ENCODE results near the gene ANKRD33. TPM values are rescaled to one million over a fixed set of nuclear protein-coding genes. Genes with fewer than 3 reads are reported as not detected.

The ANKRD33 gene
- total RNA-seq, 1 experiment from 2014 or later: not detected

- H3K27ac ChIP-seq (ENCODE audit: low read length): no peak overlapping the region
- no peaks in the 10 kb centered on the region for H3K9me2 ChIP-seq (replicated peaks; ENCODE audit: low read length)
- ChIA-PET POLR2A (ENCODE audit: unreplicated experiment) (no interaction called here), CTCF (no interaction called here)
- TF ChIP-seq EZH2 (IDR thresholded peaks at IDR 0.05; ENCODE audit: low read length, unreplicated experiment) (no peak), CTCF (conservative IDR thresholded peaks at IDR 0.05; ENCODE audit: low read depth, low read length) (no peak), EZH2phosphoT487 (IDR thresholded peaks at IDR 0.05; ENCODE audit: borderline replicate concordance, low read length) (no peak)
- no peak overlapping the region for H2AFZ ChIP-seq (ENCODE audit: low read length)
- no peaks in the 10 kb centered on the region for H4K20me1 ChIP-seq (ENCODE audit: low read length)
- ATAC-seq (no peak), DNase-seq (no peak)
- H3K4me2 ChIP-seq (ENCODE audit: low read length): no peak overlapping the region
- H3K4me1 ChIP-seq (ENCODE audit: insufficient read depth, low read length): no peaks in the 10 kb centered on the region
- H3F3A ChIP-seq (ENCODE audit: low read length, unreplicated experiment): no peaks in the 10 kb centered on the region
- intact Hi-C loops (cut with micrococcal nuclease): no loop called here
- H3K9me3 ChIP-seq (ENCODE audit: low read length): no peaks in the 10 kb centered on the region
- H3K79me2 ChIP-seq (ENCODE audit: low read length): no peaks in the 10 kb centered on the region
- no peak overlapping the region for H3K4me3 ChIP-seq (ENCODE audit: low read length)
- no TSS peak for BruUV-seq (replicated peaks)
- no peaks in the 10 kb centered on the region for H3K36me3 ChIP-seq (ENCODE audit: low read depth, low read length)
- H3K27me3 ChIP-seq (ENCODE audit: low read length): no peaks in the 10 kb centered on the region
- H3K9ac ChIP-seq (ENCODE audit: low read length): no peak overlapping the region
These were observed 32.1 kb upstream of the ANKRD33 start for GRCh38 chr12:51855586-51856428.

- intact Hi-C loops (cut with micrococcal nuclease): no loop called here
- no peak for ATAC-seq
- Histone ChIP-seq H3K4me2 (ENCODE audit: low read length) (no peak overlapping the region), H3K4me1 (ENCODE audit: insufficient read depth, low read length) (no peaks in the 10 kb centered on the region), H3K27me3 (ENCODE audit: low read length) (no peaks in the 10 kb centered on the region), H3K79me2 (ENCODE audit: low read length) (no peaks in the 10 kb centered on the region), H3K4me3 (ENCODE audit: low read length) (no peak overlapping the region), H3K9ac (ENCODE audit: low read length) (no peak overlapping the region), H3K36me3 (ENCODE audit: low read depth, low read length) (no peaks in the 10 kb centered on the region), H4K20me1 (ENCODE audit: low read length) (no peaks in the 10 kb centered on the region), H3K9me3 (ENCODE audit: low read length) (no peaks in the 10 kb centered on the region), H3F3A (ENCODE audit: low read length, unreplicated experiment) (no peaks in the 10 kb centered on the region), H3K9me2 (replicated peaks; ENCODE audit: low read length) (no peaks in the 10 kb centered on the region), H2AFZ (ENCODE audit: low read length) (no peak overlapping the region), H3K27ac (ENCODE audit: low read length) (no peak overlapping the region)
- CTCF ChIA-PET: no interaction called here
- no TSS peak for BruUV-seq (replicated peaks)
- DNase-seq: no peak
- POLR2A ChIA-PET (ENCODE audit: unreplicated experiment): no interaction called here
- TF ChIP-seq EZH2 (IDR thresholded peaks at IDR 0.05; ENCODE audit: low read length, unreplicated experiment) (no peak), EZH2phosphoT487 (IDR thresholded peaks at IDR 0.05; ENCODE audit: borderline replicate concordance, low read length) (no peak), CTCF (conservative IDR thresholded peaks at IDR 0.05; ENCODE audit: low read depth, low read length) (no peak)
These were observed 26.9 kb upstream of the ANKRD33 start for GRCh38 chr12:51860986-51861385.

- no peak for DNase-seq
- no peak overlapping the region for H2AFZ ChIP-seq (ENCODE audit: low read length)
- no peaks in the 10 kb centered on the region for H3K9me3 ChIP-seq (ENCODE audit: low read length)
- no TSS peak for BruUV-seq (replicated peaks)
- no peak overlapping the region for H3K4me2 ChIP-seq (ENCODE audit: low read length)
- ChIA-PET POLR2A (ENCODE audit: unreplicated experiment) (interaction anchor here (0.7 kb wide), 1 partner anchor 413 kb away, joined by 4 read pairs; no protein-coding TSS in a partner anchor), CTCF (no interaction called here)
- no peak overlapping the region for H3K9ac ChIP-seq (ENCODE audit: low read length)
- no peak for TF ChIP-seq EZH2 (IDR thresholded peaks at IDR 0.05; ENCODE audit: low read length, unreplicated experiment)
- no peak for TF ChIP-seq CTCF (conservative IDR thresholded peaks at IDR 0.05; ENCODE audit: low read depth, low read length)
- no peak for TF ChIP-seq EZH2phosphoT487 (IDR thresholded peaks at IDR 0.05; ENCODE audit: borderline replicate concordance, low read length)
- H4K20me1 ChIP-seq (ENCODE audit: low read length): no peaks in the 10 kb centered on the region
- no peaks in the 10 kb centered on the region for H3K79me2 ChIP-seq (ENCODE audit: low read length)
- no peaks in the 10 kb centered on the region for H3K9me2 ChIP-seq (replicated peaks; ENCODE audit: low read length)
- no peak for ATAC-seq
- H3K27ac ChIP-seq (ENCODE audit: low read length): no peak overlapping the region
- no peaks in the 10 kb centered on the region for H3K27me3 ChIP-seq (ENCODE audit: low read length)
- intact Hi-C loops (cut with micrococcal nuclease): no loop called here
- H3K36me3 ChIP-seq (ENCODE audit: low read depth, low read length): no peaks in the 10 kb centered on the region
- no peaks in the 10 kb centered on the region for H3K4me1 ChIP-seq (ENCODE audit: insufficient read depth, low read length)
- no peaks in the 10 kb centered on the region for H3F3A ChIP-seq (ENCODE audit: low read length, unreplicated experiment)
- no peak overlapping the region for H3K4me3 ChIP-seq (ENCODE audit: low read length)
These were observed 25.0 kb upstream of the ANKRD33 start for GRCh38 chr12:51862947-51863346.
